OCI-M1 (cell line): ENCODE measurements around the gene CBL.

Experiments
- DNase-seq: peaks from one replicate; lab custom pipeline; 2025; lab: John Stamatoyannopoulos, UW

CBL gene

DNA sequence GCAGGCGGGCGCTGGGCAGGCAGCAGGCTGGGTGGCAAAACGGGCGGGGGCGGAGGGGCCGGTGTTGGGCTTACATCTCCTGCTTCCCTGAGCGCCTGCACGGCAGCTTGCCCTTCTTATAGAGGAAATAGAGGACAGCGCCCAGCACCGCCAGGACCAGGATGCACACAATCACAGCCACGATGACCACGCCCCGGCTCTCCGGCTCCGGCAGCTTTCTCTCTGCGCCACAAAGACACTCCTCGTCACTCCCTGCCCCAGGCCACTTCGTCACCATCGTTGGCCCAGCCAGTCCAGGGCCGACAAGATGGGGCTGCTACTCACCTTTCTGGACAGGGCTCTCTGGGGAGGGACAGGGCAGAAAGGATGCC, 104.5 kb downstream of the CBL start:
- no peak for DNase-seq

DNA sequence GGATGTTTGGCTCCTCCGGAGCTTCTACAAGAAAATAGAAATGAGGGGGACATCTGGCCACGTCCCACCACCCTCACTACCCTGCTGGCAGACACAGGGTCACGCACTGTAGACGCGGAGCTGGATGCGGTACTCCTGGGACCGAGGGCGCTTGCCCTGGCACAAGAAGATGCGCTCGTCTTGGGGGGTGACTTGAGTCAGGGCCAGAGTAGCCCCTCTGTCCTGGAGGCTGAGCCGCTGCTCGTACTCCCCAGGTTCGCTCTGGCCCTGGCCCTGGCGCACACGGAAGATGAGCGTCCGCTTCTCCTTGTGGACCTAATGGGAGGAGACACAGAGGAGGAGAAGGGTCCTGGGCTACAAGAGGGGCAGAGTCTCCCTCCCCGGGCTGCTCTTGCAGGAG, 108.6 kb downstream of the CBL start:
- no peak for DNase-seq

DNA sequence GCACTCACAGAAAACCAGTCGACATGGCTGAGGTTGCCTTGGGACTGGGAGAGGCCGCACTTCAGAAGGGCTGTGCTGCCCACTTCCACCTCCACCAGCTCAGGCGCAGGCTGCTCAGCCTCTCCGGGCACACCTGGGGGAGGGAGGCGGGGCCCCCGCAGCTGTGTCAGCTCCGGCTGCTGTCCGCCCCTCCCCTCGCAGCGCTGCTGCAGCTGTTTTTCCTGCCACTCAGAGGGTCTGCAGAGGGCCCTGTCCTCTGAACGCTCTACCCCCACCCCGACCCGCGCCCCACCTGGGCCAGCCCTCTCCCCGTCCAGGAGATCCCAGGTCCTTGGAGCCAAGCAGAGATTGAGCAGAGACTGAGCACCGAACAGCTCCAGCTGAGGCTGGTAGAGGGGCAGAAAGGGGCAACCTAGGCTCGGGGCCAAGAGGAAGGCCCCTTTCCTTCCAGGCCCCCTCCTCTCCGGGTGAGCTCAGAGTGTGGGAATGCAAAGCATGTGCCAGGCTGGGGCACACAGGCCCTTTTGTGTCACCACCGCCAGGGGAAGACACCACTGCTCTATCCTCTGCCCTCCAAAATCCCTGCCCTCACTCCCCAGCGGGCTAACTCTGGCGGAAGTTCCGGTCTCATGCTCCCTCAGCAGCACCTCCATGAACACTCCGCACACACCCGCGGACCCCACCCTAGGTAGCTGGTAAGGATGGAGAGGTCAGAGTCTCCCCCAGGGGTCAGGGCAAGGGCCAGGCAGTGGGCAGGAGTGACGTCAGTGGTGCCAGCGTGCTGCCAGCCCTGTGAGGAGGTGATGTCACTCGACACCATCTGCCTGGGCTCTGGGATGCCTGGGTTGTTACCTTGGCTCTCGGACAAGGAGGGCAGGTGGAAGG, 109.2 kb downstream of the CBL start:
- no peak for DNase-seq

DNA sequence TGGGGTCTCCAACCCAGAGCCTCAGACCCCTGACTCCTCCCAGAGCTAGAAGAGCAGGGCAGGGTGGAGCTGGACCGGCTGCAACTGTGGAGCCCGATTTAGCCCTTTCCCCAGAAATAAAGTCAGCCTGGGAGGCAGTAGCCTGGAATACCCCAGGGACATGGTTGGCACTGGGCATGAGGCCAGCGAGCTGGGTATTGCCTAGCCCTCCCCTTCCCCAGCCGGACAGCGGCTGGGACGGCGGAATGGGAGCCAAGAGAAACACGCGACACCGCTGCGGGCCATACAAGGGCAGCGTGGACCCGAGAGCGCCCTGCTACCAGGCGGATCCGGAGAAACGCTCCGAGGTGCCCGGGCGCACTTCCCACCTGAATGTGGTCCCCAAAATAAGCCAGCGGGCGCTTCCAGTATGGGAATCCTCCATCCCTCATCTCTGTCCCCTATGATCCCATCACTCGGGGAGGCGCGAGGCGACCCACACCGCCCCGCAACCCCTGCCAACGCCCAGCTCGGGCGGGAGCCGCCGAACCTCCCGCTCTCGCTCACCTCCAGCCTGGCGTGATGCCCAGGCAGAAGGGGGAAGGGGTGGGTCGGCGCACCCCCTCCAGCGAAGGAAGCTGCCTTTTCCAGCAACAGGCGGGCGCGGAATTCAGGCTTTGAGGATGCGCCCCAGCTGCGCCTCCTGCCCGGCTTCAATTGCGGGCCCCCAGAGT, 110.0 kb downstream of the CBL start:
- no peak for DNase-seq

DNA sequence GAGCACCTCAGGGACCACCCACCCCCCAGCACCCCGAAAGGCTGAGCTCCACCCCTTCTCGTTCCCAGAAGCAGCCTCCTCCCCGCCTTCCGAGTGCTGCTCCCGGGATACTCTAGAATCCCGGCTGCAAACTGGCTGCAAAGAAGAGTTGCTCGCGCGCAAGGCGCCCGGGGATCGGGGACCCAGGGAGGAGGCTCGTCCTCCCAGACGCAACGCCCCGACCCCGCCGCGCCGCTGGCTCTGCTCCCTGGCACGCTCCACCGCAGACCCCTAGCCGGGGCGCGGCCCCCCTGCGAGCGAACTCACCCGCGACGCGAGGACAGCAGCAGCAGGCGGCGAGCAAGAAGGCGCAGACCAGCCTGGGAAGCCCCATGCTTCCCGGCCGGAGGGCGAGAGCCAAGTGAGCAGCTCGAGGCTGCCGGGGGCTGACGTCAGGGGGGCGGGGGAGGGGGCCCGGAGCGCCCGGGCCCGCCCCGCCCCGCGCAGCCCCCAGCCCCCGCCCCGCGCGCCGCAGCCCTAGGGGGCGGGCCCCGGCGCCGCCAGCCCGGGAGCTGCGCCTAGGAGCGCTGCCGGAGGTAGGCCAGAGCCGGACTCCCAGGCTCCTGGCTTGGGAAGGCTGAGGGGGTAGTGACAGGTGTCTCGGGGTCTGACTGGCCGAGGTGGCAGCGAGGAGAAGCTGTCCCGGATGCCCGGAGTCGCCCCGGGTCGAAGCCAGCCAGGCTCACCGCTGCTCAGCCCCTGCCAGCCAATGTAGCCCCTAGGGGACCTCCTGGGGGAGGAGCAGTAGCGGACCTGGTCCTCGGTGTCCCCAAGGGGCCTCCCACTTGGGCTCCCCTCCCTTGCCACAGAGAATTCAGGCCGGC, 110.8 kb downstream of the CBL start, which contains the start of gene MCAM:
TSS of gene MCAM (minus strand) at position 402 of the 863 bp plus-strand sequence. CDS start at position 373, 29 bp downstream.
- DNase-seq, result no peak

DNA sequence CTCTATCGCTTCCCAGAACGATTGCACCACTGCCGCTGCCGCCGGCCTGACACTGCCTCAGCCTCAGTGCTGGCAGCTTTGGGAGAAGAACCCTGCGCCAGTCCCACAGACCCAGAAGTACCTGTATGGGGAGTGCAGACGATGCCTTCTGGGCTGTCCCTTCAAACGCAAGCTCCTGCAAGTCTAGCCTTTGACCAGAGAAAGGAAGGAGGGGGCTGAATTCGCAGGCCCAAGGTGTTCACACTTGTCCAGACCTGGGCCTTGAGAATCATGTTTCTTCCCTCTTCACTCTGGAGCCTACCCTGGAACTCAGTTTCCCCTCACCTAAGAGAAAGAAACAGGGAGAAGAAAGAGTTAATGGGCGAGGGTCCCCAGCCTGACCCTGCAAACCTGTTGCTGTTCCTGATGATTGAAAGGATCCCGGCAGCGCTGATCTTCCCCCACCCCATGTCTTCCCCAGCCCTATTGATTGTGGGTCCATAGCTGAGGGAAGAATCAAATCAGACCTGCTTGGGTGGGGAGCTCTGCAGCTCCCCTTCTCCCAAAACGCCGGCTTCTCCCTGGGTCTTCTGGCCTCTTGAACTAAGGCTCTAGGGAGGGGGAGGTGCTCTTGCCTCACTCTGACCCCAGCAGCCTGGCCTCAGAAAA, 111.6 kb downstream of the CBL start:
- DNase-seq, result no peak

DNA sequence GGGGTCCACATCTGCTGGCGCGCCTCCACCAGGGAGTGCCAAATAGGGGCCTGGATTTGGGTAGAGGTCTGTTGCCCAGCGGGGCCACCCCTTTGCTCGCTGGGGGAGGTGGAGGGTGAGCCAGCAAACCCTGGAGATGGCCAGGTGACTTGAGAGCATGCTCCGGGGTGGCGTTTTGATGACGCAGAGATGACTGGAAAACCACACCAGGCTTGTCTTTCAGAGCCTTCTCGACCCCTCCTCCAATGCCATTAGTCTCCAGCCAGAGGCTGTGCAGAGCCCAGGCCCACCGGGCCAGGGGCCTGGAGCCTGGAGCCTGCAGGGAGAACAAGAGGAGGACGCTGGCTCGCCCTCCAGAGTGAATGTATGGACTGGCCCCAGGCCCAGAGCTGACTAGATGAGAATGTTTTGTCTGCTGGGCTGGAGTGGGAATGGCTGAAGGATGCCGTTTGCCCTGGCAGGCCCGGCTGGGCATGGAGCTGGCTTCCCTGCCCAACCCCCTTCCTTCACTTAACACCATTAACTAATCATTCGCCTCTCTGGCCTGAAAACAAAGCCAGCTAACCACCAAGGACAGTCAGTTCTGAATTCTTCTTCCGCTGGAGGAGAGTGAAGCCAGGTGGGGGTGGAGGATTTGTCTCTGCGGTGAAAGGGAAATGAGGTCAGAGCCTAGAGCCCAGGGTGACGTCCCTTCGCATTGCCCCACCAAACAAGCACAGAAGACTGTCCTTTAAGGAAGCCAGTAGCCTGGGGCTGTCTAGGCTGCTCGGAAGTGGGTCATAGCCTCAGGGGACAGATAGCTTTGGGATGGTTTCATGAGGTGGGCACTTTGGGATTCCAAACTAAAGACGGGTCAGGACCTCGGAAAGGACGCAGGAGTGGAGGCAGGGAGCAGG, 112.3 kb downstream of the CBL start:
- no peak for DNase-seq

DNA sequence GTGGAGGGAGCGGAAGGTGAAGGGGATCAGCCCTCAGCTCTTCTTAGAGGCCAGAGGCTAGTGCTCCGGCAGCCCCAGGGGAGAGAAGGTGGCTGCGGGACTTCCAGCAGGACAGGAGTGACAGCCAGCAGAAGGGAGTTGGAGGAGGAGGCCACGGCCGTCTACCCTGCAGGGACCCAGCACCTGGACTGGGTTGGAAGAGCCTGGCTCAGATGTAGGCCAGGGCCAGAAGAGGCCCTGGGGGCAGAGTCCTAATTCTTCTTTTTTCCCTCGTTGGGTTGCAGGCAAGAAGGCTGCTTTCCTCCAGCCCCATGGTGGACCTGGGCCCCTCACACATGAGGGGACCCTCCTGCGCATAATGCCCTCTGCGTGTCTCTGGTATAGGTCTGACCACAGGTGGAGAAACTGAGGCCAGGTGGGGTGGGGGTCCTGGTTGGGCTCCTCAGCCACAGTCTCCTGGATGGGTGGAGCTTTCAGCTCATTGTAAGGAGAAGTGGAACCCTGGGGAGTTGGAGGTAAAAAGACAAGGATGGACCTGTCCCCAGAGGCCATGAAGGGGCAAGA, 113.1 kb downstream of the CBL start:
- DNase-seq, result no peak

DNA sequence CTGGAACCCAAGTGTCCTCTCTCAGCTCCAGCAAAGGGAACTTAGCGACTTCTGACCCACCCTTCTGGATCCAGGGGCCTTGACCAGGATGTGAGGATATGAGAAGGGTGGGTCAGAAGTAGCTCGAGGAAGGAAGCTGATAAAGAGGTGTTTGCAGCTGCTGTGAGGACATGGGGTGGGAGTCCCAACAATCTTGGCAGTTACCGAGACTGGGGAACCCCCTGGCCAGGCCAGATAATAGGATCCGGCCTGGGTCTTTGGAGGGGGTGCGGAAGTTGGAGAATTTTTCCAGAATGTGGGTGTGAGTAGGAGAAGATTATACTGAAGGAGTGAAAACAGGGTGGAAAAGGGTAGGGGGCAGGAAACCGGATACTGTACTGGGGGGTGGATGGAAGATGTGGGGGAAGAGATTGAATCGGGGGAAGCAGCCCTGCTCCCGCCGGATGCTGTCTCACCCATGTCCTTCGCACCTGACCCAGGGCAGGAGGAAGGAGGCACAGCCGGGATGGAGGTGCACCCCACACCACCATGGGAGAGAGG, 113.6 kb downstream of the CBL start:
- no peak for DNase-seq

DNA sequence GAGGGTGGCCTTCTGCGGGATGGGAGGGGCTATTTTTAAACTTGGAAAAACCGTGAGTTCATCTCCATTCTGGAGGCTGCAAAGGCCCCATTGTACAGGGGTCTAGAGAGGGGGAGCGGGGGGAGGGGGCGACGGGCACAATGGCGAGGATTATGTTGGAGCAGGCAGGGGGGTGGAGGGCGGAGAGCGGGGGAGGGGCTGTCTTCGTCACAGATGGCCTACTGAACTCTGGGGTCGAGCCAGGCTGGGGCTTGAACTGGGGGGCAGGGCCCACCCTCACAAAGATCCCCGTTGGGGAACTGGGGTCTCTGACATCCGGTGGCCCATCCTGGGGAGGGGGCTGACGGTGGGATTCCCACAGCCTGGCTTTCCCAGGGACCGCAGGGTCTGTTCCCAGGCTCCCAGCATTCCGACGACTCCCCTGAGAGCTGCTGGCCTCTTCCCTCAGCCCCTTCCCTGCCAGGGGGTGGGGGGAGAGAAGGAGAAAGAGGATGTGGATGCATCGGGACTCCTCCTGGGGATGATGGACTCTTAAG, 114.2 kb downstream of the CBL start:
- no peak for DNase-seq

DNA sequence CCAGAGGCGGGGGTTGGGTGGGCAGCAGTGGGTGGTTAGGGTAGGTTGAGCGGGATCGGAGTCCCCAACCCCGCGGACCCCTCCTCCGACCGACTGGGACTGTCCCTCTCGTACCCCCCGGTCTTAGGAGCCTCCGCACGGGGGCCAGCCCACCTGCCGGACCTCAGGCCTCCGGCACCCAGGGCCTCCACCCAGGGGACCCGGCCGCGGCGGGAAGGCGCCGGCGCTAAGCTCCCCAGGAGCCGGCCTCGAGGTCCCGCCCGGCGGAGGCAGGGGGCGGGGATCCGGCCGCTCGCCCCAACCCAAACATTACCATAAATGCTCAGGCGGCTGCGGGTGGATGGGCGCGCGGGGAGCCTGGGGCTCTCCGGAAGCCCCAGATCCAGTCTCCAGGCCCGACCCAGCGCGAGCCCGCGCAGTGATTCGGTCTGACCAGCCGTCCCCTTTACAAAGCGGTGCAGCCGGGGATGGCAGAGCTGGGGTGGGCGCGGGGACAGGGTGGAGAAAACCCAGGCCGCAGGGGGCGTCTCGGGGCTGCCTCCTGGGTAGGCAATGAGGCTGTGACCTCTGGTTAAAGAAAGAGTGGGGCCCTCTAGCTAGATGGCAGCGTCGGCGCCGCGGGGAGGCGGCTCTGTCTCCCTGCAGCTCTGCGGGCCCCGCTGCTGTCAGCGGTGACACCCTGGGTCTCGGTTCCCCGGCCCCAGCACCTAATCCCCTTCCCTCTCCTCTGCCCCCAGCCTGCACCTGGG, 114.8 kb downstream of the CBL start:
- peak; percentile 65 for DNase-seq

DNA sequence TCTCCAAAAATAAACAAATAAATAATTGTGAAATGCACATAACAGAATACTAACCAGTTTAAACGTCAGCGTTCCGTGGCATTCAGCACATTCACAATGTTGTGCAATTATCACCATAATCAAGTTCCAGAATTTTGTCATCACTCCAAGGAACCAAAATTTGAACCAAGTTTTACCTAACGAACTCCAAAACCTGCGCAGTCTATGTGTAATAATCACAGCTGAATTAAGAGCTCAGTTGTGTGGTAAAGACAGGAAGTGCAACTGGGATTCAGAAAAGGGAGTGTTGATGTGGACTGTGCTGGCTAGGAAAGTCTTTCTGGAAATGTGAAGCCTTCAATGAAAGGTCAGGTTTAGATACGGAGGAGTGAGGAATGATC, 116.2 kb downstream of the CBL start:
- DNase-seq, result no peak

DNA sequence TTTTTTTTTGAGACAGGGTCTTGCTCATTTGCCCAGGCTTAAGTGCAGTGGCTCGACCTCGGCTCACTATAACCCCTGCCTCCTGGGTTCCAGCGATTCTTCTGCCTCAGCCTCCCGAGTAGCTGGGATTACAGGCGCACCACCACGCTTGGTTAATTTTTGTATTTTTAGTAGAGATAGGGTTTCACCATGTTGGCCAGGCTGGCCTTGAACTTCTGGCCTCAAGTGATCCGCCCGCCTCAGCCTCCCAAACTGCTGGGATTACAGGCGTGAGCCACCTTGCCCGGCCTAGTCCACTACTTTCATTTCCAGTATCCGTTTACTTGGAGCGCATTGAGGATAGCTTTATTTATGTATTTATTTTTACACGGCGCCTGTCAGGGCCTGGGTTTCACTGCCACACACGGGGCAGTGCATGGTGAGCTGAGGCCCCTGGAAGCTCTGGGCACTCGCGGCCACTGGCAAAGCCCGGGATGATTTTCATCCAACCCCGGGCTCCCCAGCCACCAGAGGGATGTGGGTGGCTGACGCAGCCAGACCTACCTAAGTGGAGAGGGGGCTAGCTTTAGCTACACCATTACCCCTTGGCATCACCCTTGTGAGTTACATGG, 116.9 kb downstream of the CBL start:
- no peak for DNase-seq

DNA sequence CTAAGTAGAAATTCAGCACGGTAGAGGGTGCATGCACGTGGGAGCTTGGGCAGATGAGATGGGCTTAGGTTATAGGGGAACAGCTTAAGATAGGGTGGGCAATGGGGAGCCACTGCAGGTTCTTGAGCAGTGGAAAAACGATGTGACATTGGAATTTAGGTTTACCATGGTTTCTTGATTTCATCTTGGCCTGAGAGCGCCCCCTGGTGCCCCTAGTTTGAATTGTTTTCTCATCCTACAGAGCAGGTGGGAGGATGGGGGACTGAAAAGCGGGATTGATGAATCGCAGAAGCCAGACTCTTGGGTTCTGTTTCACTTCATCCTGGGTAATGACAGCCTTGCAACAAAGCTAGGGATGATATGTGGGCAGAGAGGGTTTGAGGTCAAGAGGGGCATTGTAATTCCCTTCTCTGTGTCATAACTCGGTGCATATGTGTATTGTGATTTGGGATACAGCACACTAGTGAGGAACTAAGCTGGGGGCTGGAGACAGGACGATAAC, 117.4 kb downstream of the CBL start:
- peak; percentile 85 for DNase-seq

DNA sequence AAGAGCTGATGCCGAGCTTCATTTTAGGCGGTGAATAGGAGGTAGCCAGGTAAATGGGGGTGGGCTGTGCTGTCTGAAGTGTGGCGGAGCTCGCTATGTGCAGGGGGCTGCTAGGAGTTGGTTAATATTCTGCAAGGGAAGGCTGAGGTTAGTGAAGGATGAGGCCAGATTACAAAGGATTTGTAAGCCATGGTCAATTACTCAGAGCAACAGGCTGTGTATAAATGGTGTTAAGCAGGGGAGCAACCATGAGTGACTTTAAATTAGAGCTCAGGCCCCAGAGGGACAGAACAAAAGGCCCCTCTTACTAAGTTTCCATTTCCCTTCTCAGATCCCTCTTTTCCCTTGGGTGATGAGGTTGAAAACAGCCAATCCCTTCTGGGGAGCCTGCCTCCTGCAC, 118.0 kb downstream of the CBL start:
- DNase-seq, result no peak

DNA sequence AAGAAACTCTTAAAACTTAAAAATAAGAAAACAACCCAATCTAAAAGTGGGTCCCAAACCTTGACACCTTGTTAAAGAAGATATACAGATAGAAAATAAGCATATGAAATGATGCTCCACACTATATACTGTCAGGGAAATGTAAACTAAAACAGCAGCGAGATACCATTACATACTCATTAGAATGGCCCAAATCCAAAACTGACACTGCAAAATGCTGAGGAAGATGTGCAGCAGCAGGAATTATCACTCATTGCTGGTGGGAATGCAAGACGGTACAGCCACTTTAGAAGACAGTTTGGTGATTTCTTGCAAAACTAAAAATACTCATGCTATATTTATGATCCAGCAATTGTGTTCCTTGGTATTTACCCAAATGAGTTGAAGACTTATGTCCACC, 123.2 kb downstream of the CBL start:
- DNase-seq, result no peak

DNA sequence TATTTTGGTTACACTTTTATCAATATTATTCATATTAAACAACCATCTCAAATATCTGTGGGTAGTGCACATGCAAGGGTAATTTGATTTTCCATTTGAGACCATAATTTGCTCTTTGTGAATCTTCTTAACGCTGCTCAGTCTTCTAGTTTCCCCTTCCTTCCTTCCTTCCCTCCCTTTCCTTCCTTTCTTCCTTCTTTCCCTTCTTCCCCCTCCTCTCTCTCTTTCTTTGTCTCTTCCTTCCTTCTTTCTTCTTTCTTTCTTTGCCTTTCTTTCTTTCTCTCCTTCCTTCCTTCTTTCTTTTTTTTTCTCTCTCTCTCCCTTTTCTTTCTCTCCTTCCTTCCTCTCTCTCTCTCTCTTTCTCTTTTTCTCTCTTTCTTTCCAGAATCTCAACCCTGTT, 124.1 kb downstream of the CBL start:
- DNase-seq, result no peak

DNA sequence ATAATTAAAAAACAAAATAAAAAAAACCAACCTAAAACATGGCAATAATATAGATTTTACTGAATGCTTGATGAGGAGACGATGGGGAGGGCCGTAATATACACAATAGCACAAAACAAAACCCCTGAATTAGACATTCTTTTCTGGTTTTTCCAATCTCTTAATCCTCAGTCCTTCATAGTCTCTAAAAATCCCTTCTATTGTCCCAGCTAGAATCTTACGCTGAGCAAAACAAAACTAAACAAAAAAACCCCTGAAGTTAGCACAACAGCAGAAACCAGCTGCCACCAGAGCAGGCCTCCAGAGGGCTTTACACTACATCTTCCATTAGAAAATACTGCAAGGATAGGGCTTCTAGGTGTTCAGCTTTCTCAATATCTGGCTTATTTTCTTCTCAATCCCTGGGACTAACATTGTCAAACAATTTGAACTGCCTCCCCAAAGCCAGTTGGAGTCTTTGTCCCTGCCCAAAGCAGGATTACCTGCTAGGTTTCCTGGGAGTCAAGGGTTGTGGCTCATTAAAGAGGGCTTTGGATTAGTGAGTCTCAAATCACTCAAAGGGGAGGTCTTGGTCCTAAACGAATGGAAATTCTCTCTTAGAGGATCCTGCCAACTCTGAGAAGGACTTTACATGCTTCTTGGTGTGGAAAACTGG, 126.1 kb downstream of the CBL start:
- DNase-seq, result no peak
